PFSK-1 (cell line): ENCODE measurements around the gene KRTAP10-3.

ENCODE experiments used
- POLR2AphosphoS5 ChIP-seq: IDR thresholded peaks from 2 replicates; pipeline ENCODE4 v1.6.1; 2012; ENCODE audit warnings: low read depth, mild to moderate bottlenecking, control low read depth, low read length, moderate library complexity
- SIN3A ChIP-seq: IDR thresholded peaks from 2 replicates; pipeline ENCODE4 v1.6.1; 2012; ENCODE audit warnings: mild to moderate bottlenecking, low read length, moderate library complexity, borderline replicate concordance; ENCODE audit not compliant: insufficient read depth
- TF ChIP-seq, protein P1 (sequence below), 2 experiments: IDR thresholded peaks; 2 replicates each; pipeline versions ENCODE4 v1.6.1 to v1.8.0; 2011 to 2012; ENCODE audit warnings: low read depth in 2 of 2, low read length in 2 of 2, control low read depth in 1 of 2, inconsistent platforms in 1 of 2, mild to moderate bottlenecking in 1 of 2, moderate library complexity in 1 of 2; ENCODE audit not compliant: insufficient read depth in 1 of 2

GRCh38 chr21:44602463-44602850 lies 43.9 kb upstream of the KRTAP10-3 start:
- TF ChIP-seq SIN3A = no peak
- TF ChIP-seq, protein P1, sequence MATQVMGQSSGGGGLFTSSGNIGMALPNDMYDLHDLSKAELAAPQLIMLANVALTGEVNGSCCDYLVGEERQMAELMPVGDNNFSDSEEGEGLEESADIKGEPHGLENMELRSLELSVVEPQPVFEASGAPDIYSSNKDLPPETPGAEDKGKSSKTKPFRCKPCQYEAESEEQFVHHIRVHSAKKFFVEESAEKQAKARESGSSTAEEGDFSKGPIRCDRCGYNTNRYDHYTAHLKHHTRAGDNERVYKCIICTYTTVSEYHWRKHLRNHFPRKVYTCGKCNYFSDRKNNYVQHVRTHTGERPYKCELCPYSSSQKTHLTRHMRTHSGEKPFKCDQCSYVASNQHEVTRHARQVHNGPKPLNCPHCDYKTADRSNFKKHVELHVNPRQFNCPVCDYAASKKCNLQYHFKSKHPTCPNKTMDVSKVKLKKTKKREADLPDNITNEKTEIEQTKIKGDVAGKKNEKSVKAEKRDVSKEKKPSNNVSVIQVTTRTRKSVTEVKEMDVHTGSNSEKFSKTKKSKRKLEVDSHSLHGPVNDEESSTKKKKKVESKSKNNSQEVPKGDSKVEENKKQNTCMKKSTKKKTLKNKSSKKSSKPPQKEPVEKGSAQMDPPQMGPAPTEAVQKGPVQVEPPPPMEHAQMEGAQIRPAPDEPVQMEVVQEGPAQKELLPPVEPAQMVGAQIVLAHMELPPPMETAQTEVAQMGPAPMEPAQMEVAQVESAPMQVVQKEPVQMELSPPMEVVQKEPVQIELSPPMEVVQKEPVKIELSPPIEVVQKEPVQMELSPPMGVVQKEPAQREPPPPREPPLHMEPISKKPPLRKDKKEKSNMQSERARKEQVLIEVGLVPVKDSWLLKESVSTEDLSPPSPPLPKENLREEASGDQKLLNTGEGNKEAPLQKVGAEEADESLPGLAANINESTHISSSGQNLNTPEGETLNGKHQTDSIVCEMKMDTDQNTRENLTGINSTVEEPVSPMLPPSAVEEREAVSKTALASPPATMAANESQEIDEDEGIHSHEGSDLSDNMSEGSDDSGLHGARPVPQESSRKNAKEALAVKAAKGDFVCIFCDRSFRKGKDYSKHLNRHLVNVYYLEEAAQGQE (IDR thresholded peaks at IDR 0.05; ENCODE audit: insufficient read depth in 1 of 2, low read depth in 2 of 2, low read length in 2 of 2) = no peak
- TF ChIP-seq POLR2AphosphoS5 = no peak
